IPS-18c (cell line): ENCODE results near the gene OR4D6.

Source experiments
- H3K4me3 ChIP-seq: 2 replicates; pipeline ENCODE4 v1.7.0; 2013; ENCODE audit warnings: low read depth, mild to moderate bottlenecking, low read length, moderate library complexity; ENCODE audit not compliant: insufficient read depth
- H3K9me3 ChIP-seq: one replicate; pipeline ENCODE4 v1.6.1; 2013; ENCODE audit warnings: mild to moderate bottlenecking, low read length, moderate library complexity; ENCODE audit not compliant: control insufficient read depth, insufficient read depth

Gene OR4D6

GRCh38 chr11:59475176-59475575 is 18.4 kb downstream of the OR4D6 start:
- no peaks in the 10 kb centered on the region for H3K9me3 ChIP-seq
- H3K4me3 ChIP-seq, result no peak overlapping the region

GRCh38 chr11:59479906-59480305 is 23.1 kb downstream of the OR4D6 start:
- Histone ChIP-seq H3K4me3 (no peak overlapping the region), H3K9me3 (no peaks in the 10 kb centered on the region)

GRCh38 chr11:59480359-59480758 is 23.6 kb downstream of the OR4D6 start:
- Histone ChIP-seq H3K9me3 (no peaks in the 10 kb centered on the region), H3K4me3 (no peak overlapping the region)

GRCh38 chr11:59501931-59502330 is 45.2 kb downstream of the OR4D6 start:
- H3K9me3 ChIP-seq, result no peaks in the 10 kb centered on the region

GRCh38 chr11:59503276-59503675 is 46.5 kb downstream of the OR4D6 start, which contains the start of gene OR4D11:
Gene OR4D11 (plus strand): TSS chr11:59503576. CDS start chr11:59503576, 0 bp downstream.
- H3K9me3 ChIP-seq, result no peaks in the 10 kb centered on the region
- no peak within 1 kb of the TSS for H3K4me3 ChIP-seq

More at GRCh38 chr11:59501931-59502330, 45.2 kb downstream of the OR4D6 start:
- no peak overlapping the region for H3K4me3 ChIP-seq
